MCF 10A (cell line): ENCODE data around the gene CRYBB1. TPM values are rescaled to one million over a fixed set of nuclear protein-coding genes. Genes with fewer than 3 reads are reported as not detected.

Experiments used
- Bru-seq: library from RNA; stranded (reverse); fragments of 400-500 nt; gene quantifications from one replicate; lab custom pipeline; 2021; lab: Mats Ljungman, UMichigan
- BruChase-seq, 2 experiments: library from RNA; stranded (reverse); fragments of 400-500 nt; gene quantifications; one replicate each; lab custom pipeline; 2021; lab: Mats Ljungman, UMichigan
- BruUV-seq: library from RNA; stranded (reverse); fragments of 400-500 nt; replicated peaks from 2 replicates; lab custom pipeline; 2021; lab: Mats Ljungman, UMichigan
- CTCF ChIA-PET: fragments of 300-600 bp; sonication (Branson Sonifier 250); formaldehyde crosslinking; extraction: SDS; loops from one replicate; lab custom pipeline; 2021; ENCODE audit warnings: antibody characterized with exemption, inconsistent platforms; lab: Yijun Ruan, JAX
- POLR2A ChIA-PET: fragments of 300-600, 350-650 bp; sonication (Branson Sonifier 250); formaldehyde crosslinking; extraction: SDS; loops from one replicate; lab custom pipeline; 2020; ENCODE audit warnings: antibody characterized with exemption, inconsistent platforms; lab: Yijun Ruan, JAX
- DNase-seq: peaks from one replicate; pipeline ENCODE4 v3.0.0-alpha.2; 2018; ENCODE audit not compliant: unreplicated experiment
- H3K27ac Mint-ChIP-seq: one replicate; pipeline ENCODE4 v1.8.0; 2022; ENCODE audit warnings: mild to moderate bottlenecking, low read depth, mixed read lengths; ENCODE audit not compliant: unreplicated experiment
- H3K27me3 Mint-ChIP-seq: one replicate; pipeline ENCODE4 v1.8.0; 2022; ENCODE audit warnings: mixed read lengths; ENCODE audit not compliant: insufficient read depth, unreplicated experiment
- H3K36me3 Mint-ChIP-seq: one replicate; pipeline ENCODE4 v1.8.0; 2022; ENCODE audit warnings: mild to moderate bottlenecking, moderate library complexity, mixed read lengths; ENCODE audit not compliant: insufficient read depth, unreplicated experiment
- H3K4me1 Mint-ChIP-seq: one replicate; pipeline ENCODE4 v1.8.0; 2022; ENCODE audit warnings: mixed read lengths; ENCODE audit not compliant: insufficient read depth, unreplicated experiment
- H3K4me3 Mint-ChIP-seq: one replicate; pipeline ENCODE4 v1.8.0; 2022; ENCODE audit warnings: mild to moderate bottlenecking, moderate library complexity, mixed read lengths; ENCODE audit not compliant: unreplicated experiment
- H3K9me3 Mint-ChIP-seq: one replicate; pipeline ENCODE4 v1.8.0; 2022; ENCODE audit warnings: mixed read lengths; ENCODE audit not compliant: unreplicated experiment
- CTCF ChIP-seq: fragments of 200-600 bp; IDR thresholded peaks from one replicate; pipeline ENCODE4 v1.8.0; 2022; ENCODE audit warnings: antibody characterized with exemption, mild to moderate bottlenecking; ENCODE audit not compliant: unreplicated experiment
- intact Hi-C: fragments of 100-400 bp; cut with micrococcal nuclease; formaldehyde crosslinking; loops from 2 replicates; pipeline ENCODE4 v1.14.1; 2022
- long read RNA-seq: library from polyadenylated mRNA; stranded (forward); transcript quantifications from one replicate; pipeline ENCODE4 v2.0.0, GENCODE V29; 2022
- total RNA-seq: library from RNA; stranded (reverse); gene quantifications from 2 replicates; pipeline ENCODE4 v1.2.3, GENCODE V29; 2022

Gene CRYBB1
- total RNA-seq, result not detected in 2 replicates
- not detected for Bru-seq, nascent RNA
- not detected for BruChase-seq, experiment 1, labeled RNA remaining after a 6-hour chase
- not detected for BruChase-seq, experiment 2, labeled RNA remaining after a 2-hour chase
- long read RNA-seq, result 0 reads

DNA sequence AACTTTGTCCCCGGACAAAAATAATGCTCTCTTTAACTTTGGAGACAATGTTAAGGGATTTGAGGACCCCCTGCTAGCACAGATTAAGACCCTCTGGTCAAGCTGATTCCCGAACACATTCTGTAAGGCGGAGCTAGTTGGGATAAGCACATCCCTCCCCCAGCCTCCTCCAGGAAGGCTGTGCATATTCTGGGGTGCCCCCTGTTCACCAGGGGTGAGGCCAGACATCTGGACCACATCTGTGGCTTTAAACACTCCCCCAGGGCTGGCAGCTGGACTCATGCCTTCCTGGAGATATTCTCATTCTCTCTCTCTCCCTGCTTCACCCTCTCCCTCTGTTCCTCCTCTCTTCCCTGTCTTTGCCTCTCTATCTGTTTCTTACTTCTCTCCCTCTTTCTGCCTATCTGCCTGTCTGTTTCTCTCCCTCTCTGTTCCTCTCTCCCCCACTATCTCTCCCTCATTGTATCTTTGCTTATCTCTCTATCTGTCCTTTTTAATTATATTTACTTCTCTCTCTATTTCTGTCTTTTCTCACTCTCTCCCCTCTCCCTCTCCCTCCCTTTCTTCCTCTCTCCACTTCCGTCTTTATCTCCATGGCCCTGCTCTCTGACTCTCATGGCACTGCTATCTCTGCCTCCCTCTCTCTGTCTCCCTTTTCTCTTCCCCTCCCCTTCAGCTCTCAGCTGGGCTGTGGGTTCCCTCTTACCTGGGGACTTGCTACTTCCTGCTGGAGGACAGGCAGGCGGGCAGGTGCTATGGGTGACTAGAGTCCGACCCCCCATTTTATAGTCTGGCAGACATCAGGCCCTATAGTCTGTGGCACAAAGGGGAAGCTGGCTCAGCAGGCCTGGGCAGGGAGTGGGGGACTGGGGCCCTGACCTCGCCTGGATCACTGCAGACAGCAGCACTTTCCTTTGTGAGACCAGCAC, at the start of gene CRYBB1:
Gene CRYBB1, minus strand, starts transcription at position 757 of the 929 bp plus-strand sequence. CDS start 1,708 bp downstream, outside the sequence.
- ChIA-PET POLR2A (no interaction called here), CTCF (interaction anchor here (0.6 kb wide), 1 partner anchor 280 kb away, joined by 3 read pairs; no protein-coding TSS in a partner anchor)
- Mint-ChIP-seq H3K4me3 (no peak within 1 kb of the TSS), H3K36me3 (no peaks in the 10 kb centered on the region), H3K27me3 (peaks cover 32% of the 10 kb centered on the region), H3K4me1 (no peaks in the 10 kb centered on the region), H3K9me3 (no peaks in the 10 kb centered on the region), H3K27ac (no peak within 1 kb of the TSS)
- intact Hi-C loops, result no loop called here
- TF ChIP-seq CTCF, result no peak
- no peak for DNase-seq
- no TSS peak for BruUV-seq

- ChIA-PET POLR2A (interaction anchor here (1.1 kb wide), 1 partner anchor 77 kb away, joined by 3 read pairs; the partner anchor contains the start of gene TPST2), CTCF (interaction anchor here (0.5 to 4.1 kb wide), 6 partner anchors 17 to 1248 kb away, joined by 3 to 19 read pairs (median 3); no protein-coding TSS in a partner anchor)
- Mint-ChIP-seq H3K27me3 (no peaks in the 10 kb centered on the region), H3K27ac (no peak overlapping the region), H3K4me1 (peaks cover 15% of the 10 kb centered on the region), H3K36me3 (peaks cover 5% of the 10 kb centered on the region), H3K9me3 (no peaks in the 10 kb centered on the region), H3K4me3 (no peak overlapping the region)
- TF ChIP-seq CTCF, result no peak
- no TSS peak for BruUV-seq
- intact Hi-C loops, result no loop called here
- no peak for DNase-seq
Observed at GRCh38 chr22:26667140-26667539, 49.3 kb upstream of the CRYBB1 start.

DNA sequence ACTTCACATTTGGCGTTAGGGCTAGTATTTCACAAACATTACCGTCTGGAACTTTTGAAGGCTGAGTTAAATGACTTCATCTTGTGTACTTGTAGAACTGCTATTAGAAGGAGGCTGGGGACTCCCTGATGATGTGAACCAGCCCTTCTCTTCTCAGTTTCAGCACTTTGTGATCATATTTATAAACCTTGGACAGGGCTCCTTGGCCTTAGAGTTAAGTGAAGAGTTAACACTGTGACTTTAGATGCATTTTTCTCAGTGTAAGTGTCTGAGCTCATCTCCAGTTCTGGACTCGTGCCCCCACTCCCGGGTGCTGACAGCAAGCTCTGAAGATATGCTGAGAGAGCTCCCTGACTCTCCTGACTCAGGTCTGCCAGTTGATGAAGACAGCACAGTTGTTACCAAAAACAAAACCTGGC, 48.0 kb upstream of the CRYBB1 start:
- no peaks in the 10 kb centered on the region for H3K36me3 Mint-ChIP-seq
- no TSS peak for BruUV-seq
- no peak overlapping the region for H3K27ac Mint-ChIP-seq
- no peaks in the 10 kb centered on the region for H3K9me3 Mint-ChIP-seq
- no peak overlapping the region for H3K4me3 Mint-ChIP-seq
- ChIA-PET CTCF (interaction anchor here (0.6 to 4.1 kb wide), 15 partner anchors 11 to 532 kb away, joined by 3 to 19 read pairs (median 4); no protein-coding TSS in a partner anchor), POLR2A (interaction anchor here (1.0 to 2.2 kb wide), 2 partner anchors 34 to 183 kb away, joined by 3 to 7 read pairs; partner anchors contain the start of genes HPS4 and SRRD)
- no peak for DNase-seq
- peaks cover 8% of the 10 kb centered on the region for H3K4me1 Mint-ChIP-seq
- no peaks in the 10 kb centered on the region for H3K27me3 Mint-ChIP-seq
- intact Hi-C loops, result loop anchor here (1.0 kb wide), 1 partner anchor 302 kb away; no protein-coding TSS in a partner anchor
- no peak for TF ChIP-seq CTCF
